HEK293 (cell line): ENCODE measurements around the gene HJURP.

Experiments used
- CTCF ChIA-PET: fragments of 350-600 bp; formaldehyde crosslinking; extraction: SDS; loops from one replicate; lab custom pipeline; 2021; ENCODE audit warnings: antibody characterized with exemption; lab: Yijun Ruan, JAX
- POLR2A ChIA-PET: fragments of 300-600 bp; formaldehyde crosslinking; extraction: SDS; loops from one replicate; lab custom pipeline; 2020; ENCODE audit warnings: antibody characterized with exemption, inconsistent platforms; lab: Yijun Ruan, JAX
- H3K27ac ChIP-seq: fragments of 200-500 bp; sonication (Bioruptor generic); 2 replicates; pipeline ENCODE4 v1.5.1; 2014; ENCODE audit warnings: low read depth, low read length, control low read depth, inconsistent platforms; ENCODE audit errors: extremely low read depth
- H3K36me3 ChIP-seq, 2 experiments: fragments of 200-500 bp in 1 of 2; sonication (Bioruptor generic) in 1 of 2; 1 replicate in 1 of 2; 2 replicates in 1 of 2; pipeline ENCODE4 v1.5.1; 2014 to 2017; ENCODE audit warnings: inconsistent platforms in 2 of 2, low read length in 2 of 2; ENCODE audit not compliant: control insufficient read depth in 2 of 2, insufficient read depth in 1 of 2
- H3K4me1 ChIP-seq: fragments of 200-500 bp; sonication (Bioruptor generic); 2 replicates; pipeline ENCODE4 v1.5.1; 2014; ENCODE audit warnings: mild to moderate bottlenecking, low read length, inconsistent platforms; ENCODE audit not compliant: control insufficient read depth, insufficient read depth
- H3K4me3 ChIP-seq: 2 replicates; pipeline ENCODE4 v1.5.1; 2011; ENCODE audit warnings: low read depth, mild to moderate bottlenecking, control low read depth, low read length, moderate library complexity
- H3K9me3 ChIP-seq: fragments of 200-500 bp; sonication (Bioruptor generic); 2 replicates; pipeline ENCODE4 v1.5.1; 2014; ENCODE audit warnings: low read depth, low read length, inconsistent platforms; ENCODE audit not compliant: control insufficient read depth, insufficient read depth
- EGR2 ChIP-seq: fragments of 450-650 bp; formaldehyde crosslinking; IDR thresholded peaks from 2 replicates; pipeline ENCODE4 v1.5.1; 2016; ENCODE audit warnings: low read depth, missing biosample characterization, missing genetic modification characterization
- RBAK ChIP-seq: fragments of 450-650 bp; formaldehyde crosslinking; IDR thresholded peaks from 2 replicates; pipeline ENCODE4 v1.5.1; 2016; ENCODE audit warnings: missing biosample characterization, missing genetic modification characterization
- SALL2 ChIP-seq: fragments of 450-650 bp; formaldehyde crosslinking; IDR thresholded peaks from 2 replicates; pipeline ENCODE4 v1.5.0; 2017; ENCODE audit warnings: missing biosample characterization, mild to moderate bottlenecking, missing genetic modification characterization, borderline replicate concordance
- SP7 ChIP-seq: fragments of 450-650 bp; formaldehyde crosslinking; IDR thresholded peaks from 2 replicates; pipeline ENCODE4 v1.5.1; 2016; ENCODE audit warnings: missing biosample characterization, missing genetic modification characterization
- ZNF133 ChIP-seq: fragments of 450-650 bp; formaldehyde crosslinking; IDR thresholded peaks from 2 replicates; pipeline ENCODE4 v1.5.1; 2016; ENCODE audit warnings: missing biosample characterization, missing genetic modification characterization
- ZNF146 ChIP-seq: fragments of 450-650 bp; formaldehyde crosslinking; IDR thresholded peaks from 2 replicates; pipeline ENCODE4 v1.5.1; 2016; ENCODE audit warnings: missing biosample characterization, missing genetic modification characterization
- ZNF169 ChIP-seq: fragments of 450-650 bp; formaldehyde crosslinking; IDR thresholded peaks from 2 replicates; pipeline ENCODE4 v1.5.1; 2016; ENCODE audit warnings: missing biosample characterization, missing genetic modification characterization
- ZNF292 ChIP-seq: fragments of 450-650 bp; formaldehyde crosslinking; IDR thresholded peaks from 2 replicates; pipeline ENCODE4 v1.5.1; 2016; ENCODE audit warnings: low read depth, missing biosample characterization, missing genetic modification characterization, borderline replicate concordance
- ZNF37A ChIP-seq: fragments of 450-650 bp; IDR thresholded peaks from 2 replicates; pipeline ENCODE4 v1.5.1; 2018; ENCODE audit warnings: missing biosample characterization, missing genetic modification characterization
- ZNF510 ChIP-seq: fragments of 450-650 bp; formaldehyde crosslinking; IDR thresholded peaks from 2 replicates; pipeline ENCODE4 v1.5.1; 2018; ENCODE audit warnings: mild to moderate bottlenecking, missing genetic modification characterization, missing biosample characterization; ENCODE audit not compliant: insufficient replicate concordance
- ZNF530 ChIP-seq: fragments of 450-650 bp; formaldehyde crosslinking; IDR thresholded peaks from 2 replicates; pipeline ENCODE4 v1.5.1; 2016; ENCODE audit warnings: low read depth, missing biosample characterization, missing genetic modification characterization
- ZNF747 ChIP-seq: fragments of 450-650 bp; formaldehyde crosslinking; IDR thresholded peaks from 2 replicates; pipeline ENCODE4 v1.5.1; 2016; ENCODE audit warnings: missing biosample characterization, missing genetic modification characterization
- ZNF791 ChIP-seq: fragments of 450-650 bp; formaldehyde crosslinking; IDR thresholded peaks from 2 replicates; pipeline ENCODE4 v1.5.1; 2016; ENCODE audit warnings: missing biosample characterization, missing genetic modification characterization
- ZNF843 ChIP-seq: fragments of 450-650 bp; formaldehyde crosslinking; IDR thresholded peaks from 2 replicates; pipeline ENCODE4 v1.5.1; 2016; ENCODE audit warnings: missing biosample characterization, missing genetic modification characterization
- TF ChIP-seq, protein P1 (sequence below): fragments of 450-650 bp; formaldehyde crosslinking; IDR thresholded peaks from 2 replicates; pipeline ENCODE4 v1.5.1; 2016; ENCODE audit warnings: missing biosample characterization, missing genetic modification characterization
- TF ChIP-seq, protein P2 (sequence below): fragments of 450-650 bp; formaldehyde crosslinking; IDR thresholded peaks from 2 replicates; pipeline ENCODE4 v1.5.1; 2017; ENCODE audit warnings: missing biosample characterization, mild to moderate bottlenecking, missing genetic modification characterization, moderate library complexity
- TF ChIP-seq, protein P3 (sequence below): fragments of 450-650 bp; formaldehyde crosslinking; IDR thresholded peaks from 2 replicates; pipeline ENCODE4 v1.5.1; 2016; ENCODE audit warnings: missing biosample characterization, missing genetic modification characterization
- TF ChIP-seq, protein P4 (sequence below): fragments of 450-650 bp; formaldehyde crosslinking; conservative IDR thresholded peaks from 2 replicates; pipeline ENCODE4 v1.5.1; 2016; ENCODE audit warnings: low read depth, missing biosample characterization, missing genetic modification characterization
- TF ChIP-seq, protein P5 (sequence below): fragments of 450-650 bp; formaldehyde crosslinking; IDR thresholded peaks from 2 replicates; pipeline ENCODE4 v1.5.1; 2016; ENCODE audit warnings: missing biosample characterization, missing genetic modification characterization

HJURP gene

DNA sequence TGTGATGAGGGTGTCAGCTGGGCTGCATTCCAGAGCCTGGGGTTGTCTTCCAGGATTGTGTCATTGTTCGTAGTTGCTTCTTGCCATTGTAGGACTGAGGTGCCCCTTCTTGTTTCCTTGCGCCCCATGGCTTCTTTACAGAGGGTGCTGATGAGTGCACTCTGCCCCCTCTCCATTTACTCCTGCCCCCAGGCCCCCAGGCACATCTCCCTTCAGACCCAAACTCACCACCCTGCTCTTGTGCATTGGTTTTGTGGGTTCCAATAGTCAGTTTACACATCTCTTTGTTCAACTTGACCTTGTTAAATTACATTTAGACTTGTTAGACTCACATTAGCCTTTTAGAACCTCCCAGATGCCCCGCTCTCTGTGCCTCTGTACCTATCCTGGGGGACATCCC lies 33.1 kb downstream of the HJURP start:
- TF ChIP-seq ZNF133 (tag by site-specific recombination) (no peak), ZNF791 (tag by site-specific recombination) (no peak), EGR2 (tag by site-specific recombination) (no peak), SALL2 (tag by site-specific recombination) (no peak), ZNF292 (tag by site-specific recombination) (no peak), ZNF843 (tag by site-specific recombination) (no peak), ZNF169 (tag by site-specific recombination) (no peak), RBAK (tag by site-specific recombination) (no peak), SP7 (tag by site-specific recombination) (no peak), ZNF146 (tag by site-specific recombination) (no peak), ZNF530 (no peak), ZNF510 (tag by site-specific recombination) (no peak), ZNF747 (tag by site-specific recombination) (no peak), ZNF37A (no peak)
- TF ChIP-seq, protein P1, sequence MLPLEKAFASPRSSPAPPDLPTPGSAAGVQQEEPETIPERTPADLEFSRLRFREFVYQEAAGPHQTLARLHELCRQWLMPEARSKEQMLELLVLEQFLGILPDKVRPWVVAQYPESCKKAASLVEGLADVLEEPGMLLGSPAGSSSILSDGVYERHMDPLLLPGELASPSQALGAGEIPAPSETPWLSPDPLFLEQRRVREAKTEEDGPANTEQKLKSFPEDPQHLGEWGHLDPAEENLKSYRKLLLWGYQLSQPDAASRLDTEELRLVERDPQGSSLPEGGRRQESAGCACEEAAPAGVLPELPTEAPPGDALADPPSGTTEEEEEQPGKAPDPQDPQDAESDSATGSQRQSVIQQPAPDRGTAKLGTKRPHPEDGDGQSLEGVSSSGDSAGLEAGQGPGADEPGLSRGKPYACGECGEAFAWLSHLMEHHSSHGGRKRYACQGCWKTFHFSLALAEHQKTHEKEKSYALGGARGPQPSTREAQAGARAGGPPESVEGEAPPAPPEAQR (tag by site-specific recombination), result no peak
- TF ChIP-seq, protein P2, sequence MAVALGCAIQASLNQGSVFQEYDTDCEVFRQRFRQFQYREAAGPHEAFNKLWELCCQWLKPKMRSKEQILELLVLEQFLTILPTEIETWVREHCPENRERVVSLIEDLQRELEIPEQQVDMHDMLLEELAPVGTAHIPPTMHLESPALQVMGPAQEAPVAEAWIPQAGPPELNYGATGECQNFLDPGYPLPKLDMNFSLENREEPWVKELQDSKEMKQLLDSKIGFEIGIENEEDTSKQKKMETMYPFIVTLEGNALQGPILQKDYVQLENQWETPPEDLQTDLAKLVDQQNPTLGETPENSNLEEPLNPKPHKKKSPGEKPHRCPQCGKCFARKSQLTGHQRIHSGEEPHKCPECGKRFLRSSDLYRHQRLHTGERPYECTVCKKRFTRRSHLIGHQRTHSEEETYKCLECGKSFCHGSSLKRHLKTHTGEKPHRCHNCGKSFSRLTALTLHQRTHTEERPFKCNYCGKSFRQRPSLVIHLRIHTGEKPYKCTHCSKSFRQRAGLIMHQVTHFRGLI (tag by site-specific recombination), result no peak
- TF ChIP-seq, protein P3, sequence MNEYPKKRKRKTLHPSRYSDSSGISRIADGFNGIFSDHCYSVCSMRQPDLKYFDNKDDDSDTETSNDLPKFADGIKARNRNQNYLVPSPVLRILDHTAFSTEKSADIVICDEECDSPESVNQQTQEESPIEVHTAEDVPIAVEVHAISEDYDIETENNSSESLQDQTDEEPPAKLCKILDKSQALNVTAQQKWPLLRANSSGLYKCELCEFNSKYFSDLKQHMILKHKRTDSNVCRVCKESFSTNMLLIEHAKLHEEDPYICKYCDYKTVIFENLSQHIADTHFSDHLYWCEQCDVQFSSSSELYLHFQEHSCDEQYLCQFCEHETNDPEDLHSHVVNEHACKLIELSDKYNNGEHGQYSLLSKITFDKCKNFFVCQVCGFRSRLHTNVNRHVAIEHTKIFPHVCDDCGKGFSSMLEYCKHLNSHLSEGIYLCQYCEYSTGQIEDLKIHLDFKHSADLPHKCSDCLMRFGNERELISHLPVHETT (tag by site-specific recombination), result no peak
- TF ChIP-seq, protein P4, sequence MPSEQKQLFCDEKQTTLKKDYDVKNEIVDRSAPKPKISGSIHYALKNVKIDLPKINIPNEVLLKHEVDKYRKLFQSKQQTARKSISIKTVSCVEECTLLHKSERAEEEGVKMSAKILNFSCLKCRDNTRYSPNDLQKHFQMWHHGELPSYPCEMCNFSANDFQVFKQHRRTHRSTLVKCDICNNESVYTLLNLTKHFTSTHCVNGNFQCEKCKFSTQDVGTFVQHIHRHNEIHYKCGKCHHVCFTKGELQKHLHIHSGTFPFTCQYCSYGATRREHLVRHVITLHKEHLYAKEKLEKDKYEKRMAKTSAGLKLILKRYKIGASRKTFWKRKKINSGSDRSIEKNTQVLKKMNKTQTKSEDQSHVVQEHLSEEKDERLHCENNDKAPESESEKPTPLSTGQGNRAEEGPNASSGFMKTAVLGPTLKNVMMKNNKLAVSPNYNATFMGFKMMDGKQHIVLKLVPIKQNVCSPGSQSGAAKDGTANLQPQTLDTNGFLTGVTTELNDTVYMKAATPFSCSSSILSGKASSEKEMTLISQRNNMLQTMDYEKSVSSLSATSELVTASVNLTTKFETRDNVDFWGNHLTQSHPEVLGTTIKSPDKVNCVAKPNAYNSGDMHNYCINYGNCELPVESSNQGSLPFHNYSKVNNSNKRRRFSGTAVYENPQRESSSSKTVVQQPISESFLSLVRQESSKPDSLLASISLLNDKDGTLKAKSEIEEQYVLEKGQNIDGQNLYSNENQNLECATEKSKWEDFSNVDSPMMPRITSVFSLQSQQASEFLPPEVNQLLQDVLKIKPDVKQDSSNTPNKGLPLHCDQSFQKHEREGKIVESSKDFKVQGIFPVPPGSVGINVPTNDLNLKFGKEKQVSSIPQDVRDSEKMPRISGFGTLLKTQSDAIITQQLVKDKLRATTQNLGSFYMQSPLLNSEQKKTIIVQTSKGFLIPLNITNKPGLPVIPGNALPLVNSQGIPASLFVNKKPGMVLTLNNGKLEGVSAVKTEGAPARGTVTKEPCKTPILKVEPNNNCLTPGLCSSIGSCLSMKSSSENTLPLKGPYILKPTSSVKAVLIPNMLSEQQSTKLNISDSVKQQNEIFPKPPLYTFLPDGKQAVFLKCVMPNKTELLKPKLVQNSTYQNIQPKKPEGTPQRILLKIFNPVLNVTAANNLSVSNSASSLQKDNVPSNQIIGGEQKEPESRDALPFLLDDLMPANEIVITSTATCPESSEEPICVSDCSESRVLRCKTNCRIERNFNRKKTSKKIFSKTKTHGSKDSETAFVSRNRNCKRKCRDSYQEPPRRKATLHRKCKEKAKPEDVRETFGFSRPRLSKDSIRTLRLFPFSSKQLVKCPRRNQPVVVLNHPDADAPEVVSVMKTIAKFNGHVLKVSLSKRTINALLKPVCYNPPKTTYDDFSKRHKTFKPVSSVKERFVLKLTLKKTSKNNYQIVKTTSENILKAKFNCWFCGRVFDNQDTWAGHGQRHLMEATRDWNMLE (tag by site-specific recombination), result no peak
- TF ChIP-seq, protein P5, sequence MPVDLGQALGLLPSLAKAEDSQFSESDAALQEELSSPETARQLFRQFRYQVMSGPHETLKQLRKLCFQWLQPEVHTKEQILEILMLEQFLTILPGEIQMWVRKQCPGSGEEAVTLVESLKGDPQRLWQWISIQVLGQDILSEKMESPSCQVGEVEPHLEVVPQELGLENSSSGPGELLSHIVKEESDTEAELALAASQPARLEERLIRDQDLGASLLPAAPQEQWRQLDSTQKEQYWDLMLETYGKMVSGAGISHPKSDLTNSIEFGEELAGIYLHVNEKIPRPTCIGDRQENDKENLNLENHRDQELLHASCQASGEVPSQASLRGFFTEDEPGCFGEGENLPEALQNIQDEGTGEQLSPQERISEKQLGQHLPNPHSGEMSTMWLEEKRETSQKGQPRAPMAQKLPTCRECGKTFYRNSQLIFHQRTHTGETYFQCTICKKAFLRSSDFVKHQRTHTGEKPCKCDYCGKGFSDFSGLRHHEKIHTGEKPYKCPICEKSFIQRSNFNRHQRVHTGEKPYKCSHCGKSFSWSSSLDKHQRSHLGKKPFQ (tag by site-specific recombination), result no peak
- TF ChIP-seq, all 188 proteins: peak for 0
- H3K4me3 ChIP-seq, result no peak overlapping the region
- no peaks in the 10 kb centered on the region for H3K36me3 ChIP-seq
- CTCF ChIA-PET, result no interaction called here
- no peak overlapping the region for H3K27ac ChIP-seq
- POLR2A ChIA-PET, result no interaction called here
- no peaks in the 10 kb centered on the region for H3K9me3 ChIP-seq
- H3K4me1 ChIP-seq, result peaks cover 5% of the 10 kb centered on the region; the same call in 1 of the 2 replicates
